DOHH2 (cell line): ENCODE results near the gene USB1.

Experiments
- H3F3A ChIP-seq: fragments of 200-600 bp; sonication (generic), shearing (Covaris generic); 2 replicates; pipeline ENCODE4 v1.6.0; 2016; ENCODE audit warnings: antibody characterized with exemption, mild to moderate bottlenecking; ENCODE audit not compliant: control insufficient read depth, insufficient read depth
- H3K27ac ChIP-seq: fragments of 200-600 bp; sonication (generic); 2 replicates; pipeline ENCODE4 v1.5.1; 2014; ENCODE audit warnings: low read depth, mild to moderate bottlenecking, low read length, moderate library complexity
- H3K27me3 ChIP-seq: fragments of 200-600 bp; sonication (generic); 2 replicates; pipeline ENCODE4 v1.6.1; 2014; ENCODE audit warnings: mild to moderate bottlenecking, low read length, mixed read lengths; ENCODE audit not compliant: control insufficient read depth
- H3K36me3 ChIP-seq: fragments of 200-600 bp; sonication (generic); 2 replicates; pipeline ENCODE4 v1.6.1; 2014; ENCODE audit warnings: mild to moderate bottlenecking, low read length, moderate library complexity, mixed read lengths; ENCODE audit not compliant: control insufficient read depth
- H3K4me1 ChIP-seq: fragments of 200-600 bp; sonication (generic); 2 replicates; pipeline ENCODE4 v1.6.1; 2014; ENCODE audit warnings: mild to moderate bottlenecking, low read length, mixed read lengths; ENCODE audit not compliant: control insufficient read depth
- H3K4me2 ChIP-seq: fragments of 200-600 bp; sonication (generic); 2 replicates; pipeline ENCODE4 v1.6.0; 2014; ENCODE audit warnings: mild to moderate bottlenecking, low read length, moderate library complexity
- H3K4me3 ChIP-seq: fragments of 200-600 bp; sonication (generic); 2 replicates; pipeline ENCODE4 v1.5.1; 2014; ENCODE audit warnings: mild to moderate bottlenecking, low read length, mixed read lengths
- H3K79me2 ChIP-seq: fragments of 200-600 bp; sonication (generic); 2 replicates; pipeline ENCODE4 v1.6.1; 2014; ENCODE audit warnings: mild to moderate bottlenecking, low read length, mixed read lengths; ENCODE audit not compliant: control insufficient read depth
- H3K9me2 ChIP-seq: fragments of 200-600 bp; sonication (generic); replicated peaks from 2 replicates; pipeline ENCODE4 v1.6.1; 2014; ENCODE audit warnings: mild to moderate bottlenecking, low read length, mixed read lengths; ENCODE audit not compliant: control insufficient read depth
- H3K9me3 ChIP-seq: fragments of 200-600 bp; sonication (generic); 2 replicates; pipeline ENCODE4 v1.6.1; 2014; ENCODE audit warnings: antibody characterized with exemption, low read length, mixed read lengths; ENCODE audit not compliant: control insufficient read depth, insufficient read depth
- H4K20me1 ChIP-seq: fragments of 200-600 bp; sonication (generic); 2 replicates; pipeline ENCODE4 v1.6.0; 2014; ENCODE audit warnings: low read depth, mild to moderate bottlenecking, antibody characterized with exemption, low read length, moderate library complexity; ENCODE audit not compliant: control insufficient read depth, insufficient read depth
- EZH2phosphoT487 ChIP-seq: fragments of 200-600 bp; sonication (generic); IDR thresholded peaks from 2 replicates; pipeline ENCODE4 v1.6.1; 2017; ENCODE audit warnings: borderline replicate concordance, mild to moderate bottlenecking, antibody characterized with exemption, low read length, moderate library complexity, mixed read lengths
- TF ChIP-seq, protein P1 (sequence below): fragments of 200-600 bp; sonication (generic); IDR thresholded peaks from one replicate; pipeline ENCODE4 v1.5.1; 2014; ENCODE audit warnings: antibody characterized with exemption, mild to moderate bottlenecking, low read depth, low read length; ENCODE audit not compliant: poor library complexity, severe bottlenecking

The USB1 gene

DNA sequence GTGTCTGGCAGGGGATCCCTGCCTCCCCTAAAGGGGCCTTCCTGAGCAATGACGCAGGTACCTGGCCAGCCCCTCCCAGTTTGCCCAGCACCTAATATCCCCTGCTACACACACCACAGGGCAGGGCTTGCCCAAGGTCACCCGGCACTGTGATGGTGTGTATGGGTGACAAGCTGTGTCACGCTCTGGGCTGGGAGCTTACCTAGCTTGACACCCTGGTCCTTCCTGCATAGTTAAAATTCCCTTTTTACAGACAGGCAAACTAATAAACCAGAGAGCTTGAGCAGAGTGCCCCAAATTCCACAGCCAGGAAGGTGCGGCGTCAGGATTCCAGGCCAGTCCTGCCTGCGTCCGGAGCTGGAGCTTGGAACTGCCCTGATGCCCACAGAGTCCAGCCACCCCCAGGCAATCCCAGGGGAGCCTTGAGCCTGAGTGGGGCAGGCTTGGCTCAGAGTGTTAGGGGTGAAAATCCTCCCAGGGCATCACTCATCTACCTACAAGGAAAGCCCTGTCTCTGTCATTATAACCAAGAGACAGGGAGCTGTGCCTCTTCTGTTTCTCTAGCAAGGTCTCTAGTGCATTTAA lies 42.5 kb downstream of the USB1 start:
- H3K4me2 ChIP-seq, result no peak overlapping the region
- H3K27me3 ChIP-seq, result no peaks in the 10 kb centered on the region
- H3K27ac ChIP-seq, result no peak overlapping the region
- no peak for TF ChIP-seq EZH2phosphoT487
- TF ChIP-seq, protein P1, sequence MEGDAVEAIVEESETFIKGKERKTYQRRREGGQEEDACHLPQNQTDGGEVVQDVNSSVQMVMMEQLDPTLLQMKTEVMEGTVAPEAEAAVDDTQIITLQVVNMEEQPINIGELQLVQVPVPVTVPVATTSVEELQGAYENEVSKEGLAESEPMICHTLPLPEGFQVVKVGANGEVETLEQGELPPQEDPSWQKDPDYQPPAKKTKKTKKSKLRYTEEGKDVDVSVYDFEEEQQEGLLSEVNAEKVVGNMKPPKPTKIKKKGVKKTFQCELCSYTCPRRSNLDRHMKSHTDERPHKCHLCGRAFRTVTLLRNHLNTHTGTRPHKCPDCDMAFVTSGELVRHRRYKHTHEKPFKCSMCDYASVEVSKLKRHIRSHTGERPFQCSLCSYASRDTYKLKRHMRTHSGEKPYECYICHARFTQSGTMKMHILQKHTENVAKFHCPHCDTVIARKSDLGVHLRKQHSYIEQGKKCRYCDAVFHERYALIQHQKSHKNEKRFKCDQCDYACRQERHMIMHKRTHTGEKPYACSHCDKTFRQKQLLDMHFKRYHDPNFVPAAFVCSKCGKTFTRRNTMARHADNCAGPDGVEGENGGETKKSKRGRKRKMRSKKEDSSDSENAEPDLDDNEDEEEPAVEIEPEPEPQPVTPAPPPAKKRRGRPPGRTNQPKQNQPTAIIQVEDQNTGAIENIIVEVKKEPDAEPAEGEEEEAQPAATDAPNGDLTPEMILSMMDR, result no peak
- no peaks in the 10 kb centered on the region for H3F3A ChIP-seq
- no peaks in the 10 kb centered on the region for H3K36me3 ChIP-seq
- H3K4me3 ChIP-seq, result no peak overlapping the region
- H3K4me1 ChIP-seq, result peaks cover 9% of the 10 kb centered on the region
- no peaks in the 10 kb centered on the region for H4K20me1 ChIP-seq
- no peaks in the 10 kb centered on the region for H3K9me2 ChIP-seq
- H3K9me3 ChIP-seq, result no peaks in the 10 kb centered on the region
- H3K79me2 ChIP-seq, result no peaks in the 10 kb centered on the region

DNA sequence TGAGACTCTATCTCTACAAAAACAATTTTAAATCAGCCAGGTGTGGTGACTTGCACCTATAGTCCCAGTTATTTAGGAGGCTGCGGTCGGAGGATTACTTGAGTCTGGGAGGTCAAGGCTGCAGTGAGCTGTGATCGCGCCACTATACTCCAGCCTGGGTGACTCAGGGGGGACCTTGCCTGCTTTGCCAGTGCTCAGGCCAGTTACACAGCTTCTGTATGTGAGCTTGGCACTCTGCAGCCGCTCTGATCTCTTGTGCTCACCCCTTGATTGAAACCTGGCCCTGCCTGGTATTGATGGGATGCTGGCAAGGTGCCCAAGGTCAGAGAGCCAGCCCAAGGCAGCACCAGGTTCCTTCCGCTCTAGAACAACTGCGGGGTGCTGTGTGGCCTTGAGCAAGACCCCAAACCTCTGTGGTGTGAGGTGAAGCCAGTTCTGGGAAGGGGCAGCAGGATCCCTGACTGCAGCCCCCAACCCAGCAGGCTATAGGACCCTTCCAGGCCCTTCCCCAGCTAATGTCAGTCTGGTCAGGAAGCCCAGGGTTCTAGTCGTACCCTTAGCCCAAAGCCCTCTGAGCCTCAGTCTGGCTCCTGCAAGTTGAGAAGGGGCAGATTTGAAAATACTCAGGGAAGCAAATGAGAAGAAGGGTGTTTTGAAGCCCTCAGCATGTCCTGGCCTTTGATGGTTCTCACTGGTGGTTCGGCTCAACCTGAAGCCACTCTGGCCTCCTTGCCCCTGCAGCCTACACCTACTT lies 43.2 kb downstream of the USB1 start:
- TF ChIP-seq, protein P1, result no peak
- TF ChIP-seq EZH2phosphoT487, result no peak
- Histone ChIP-seq H3F3A (no peaks in the 10 kb centered on the region), H3K9me3 (no peaks in the 10 kb centered on the region), H3K4me1 (peaks cover 3% of the 10 kb centered on the region; the same call in 1 of the 2 replicates), H3K36me3 (no peaks in the 10 kb centered on the region), H3K4me3 (no peak overlapping the region), H3K27ac (no peak overlapping the region), H3K4me2 (no peak overlapping the region), H4K20me1 (no peaks in the 10 kb centered on the region), H3K27me3 (no peaks in the 10 kb centered on the region), H3K79me2 (no peaks in the 10 kb centered on the region), H3K9me2 (no peaks in the 10 kb centered on the region)

DNA sequence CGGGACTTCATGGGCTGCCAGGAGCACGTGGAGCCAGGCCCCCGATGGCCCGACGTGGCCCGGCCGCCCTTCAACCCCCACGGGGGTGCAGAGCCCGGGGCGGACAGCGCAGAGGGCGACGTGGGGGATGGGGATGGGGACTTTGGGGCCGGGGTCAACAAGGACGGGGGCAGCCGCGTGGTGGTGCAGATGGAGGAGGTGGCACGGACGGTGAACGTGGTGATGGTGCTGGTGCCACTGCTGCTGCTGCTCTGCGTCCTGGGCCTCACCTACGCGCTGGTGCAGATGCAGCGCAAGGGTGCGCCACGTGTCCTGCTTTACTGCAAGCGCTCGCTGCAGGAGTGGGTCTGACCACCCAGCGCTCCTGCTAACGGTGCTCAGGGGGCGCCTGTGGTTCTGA lies 43.9 kb downstream of the USB1 start:
- Histone ChIP-seq H3F3A (no peaks in the 10 kb centered on the region), H3K27ac (no peak overlapping the region), H3K4me2 (no peak overlapping the region), H3K27me3 (no peaks in the 10 kb centered on the region), H3K9me3 (no peaks in the 10 kb centered on the region), H3K9me2 (no peaks in the 10 kb centered on the region), H3K36me3 (no peaks in the 10 kb centered on the region), H3K4me1 (no peaks in the 10 kb centered on the region), H3K79me2 (no peaks in the 10 kb centered on the region), H4K20me1 (no peaks in the 10 kb centered on the region), H3K4me3 (no peak overlapping the region)
- no peak for TF ChIP-seq EZH2phosphoT487
- TF ChIP-seq, protein P1, result no peak
